ENCODE data around the gene RUSF1. TPM values are rescaled to one million over a fixed set of nuclear protein-coding genes. Genes with fewer than 3 reads are reported as not detected.
A peak's percentile ranks its signal among the peaks of the same experiment; 100 is the strongest.
"Not testable (repeated sequence)": the region's sequence is repeated elsewhere in the genome, so short reads cannot be mapped to it uniquely, and the experiment has no call there.

Gene RUSF1
- total RNA-seq, 3 donors from 2014 or later, result 43.9 to 49.1 (median 45.9) TPM

DNA sequence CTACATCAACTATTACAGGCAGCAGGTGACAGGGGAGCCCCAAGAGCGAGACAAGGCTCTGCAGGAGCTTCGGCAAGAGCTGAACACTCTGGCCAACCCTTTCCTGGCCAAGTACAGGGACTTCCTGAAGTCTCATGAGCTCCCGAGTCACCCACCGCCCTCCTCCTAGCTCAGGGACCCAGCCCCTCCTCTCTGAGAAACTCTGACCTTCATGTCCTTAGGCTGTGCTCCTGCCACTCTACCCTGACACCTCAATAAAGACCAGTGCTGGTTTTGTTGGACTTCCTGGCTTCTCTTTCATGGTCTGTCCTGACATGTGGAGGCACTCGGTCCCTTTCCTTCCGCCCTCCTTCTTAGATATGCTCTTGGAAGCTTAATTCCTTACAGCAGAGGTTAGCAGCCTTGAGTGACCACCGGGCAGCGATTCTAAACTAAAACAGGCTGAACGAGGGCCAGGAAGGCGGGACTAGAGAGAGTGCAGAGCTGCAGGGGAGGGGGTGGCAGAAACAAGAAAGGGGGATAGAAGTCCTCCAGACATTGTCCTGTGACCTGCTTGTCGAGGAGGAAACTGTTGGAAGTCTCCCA is 20.4 kb upstream of the RUSF1 start:
- DNase-seq (no peak), ATAC-seq (no peak)
- H3K9me3 Mint-ChIP-seq, result no peaks in the 10 kb centered on the region
- peak overlapping the region; percentile 16 for H3K4me3 Mint-ChIP-seq
- H3K36me3 Mint-ChIP-seq (ENCODE audit: insufficient read depth), result no peaks in the 10 kb centered on the region
- peaks cover 26% of the 10 kb centered on the region for H3K27me3 Mint-ChIP-seq (ENCODE audit: low read depth)
- H3K4me1 Mint-ChIP-seq (ENCODE audit: low read depth), result peaks cover 16% of the 10 kb centered on the region

DNA sequence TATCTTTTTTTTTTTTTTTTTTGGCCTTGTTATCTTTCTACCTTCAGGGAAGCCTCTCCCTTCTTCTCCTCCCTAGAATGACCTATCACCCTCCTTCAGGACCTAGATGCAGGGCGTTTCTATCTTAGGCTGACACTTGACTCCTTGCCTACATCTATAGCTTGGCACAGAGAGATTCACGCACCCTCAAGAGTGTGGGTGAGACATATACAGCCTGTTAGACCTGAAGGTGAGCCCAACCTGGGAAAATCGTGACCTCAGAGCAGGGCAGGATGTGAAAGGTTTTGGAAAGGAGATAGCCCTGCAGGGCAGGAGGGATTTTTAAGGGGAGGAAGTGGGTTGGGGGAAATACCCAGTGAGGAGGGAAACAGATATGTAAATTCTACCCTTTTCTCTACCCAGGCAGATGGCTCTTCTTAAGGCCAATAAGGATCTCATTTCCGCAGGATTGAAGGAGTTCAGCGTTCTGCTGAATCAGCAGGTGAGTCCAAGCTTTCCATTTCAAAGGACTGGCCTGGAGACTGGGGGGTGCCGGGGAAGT is 19.6 kb upstream of the RUSF1 start, which contains the start of gene AHSP:
Gene AHSP, plus strand, starts transcription at position 167 of the 541 bp plus-strand sequence. Its CDS starts 240 bp downstream, at position 407.
- Mint-ChIP-seq H3K4me1 (ENCODE audit: low read depth) (peaks cover 16% of the 10 kb centered on the region), H3K27me3 (ENCODE audit: low read depth) (peaks cover 22% of the 10 kb centered on the region), H3K36me3 (ENCODE audit: insufficient read depth) (no peaks in the 10 kb centered on the region), H3K9me3 (no peaks in the 10 kb centered on the region), H3K4me3 (no peak within 1 kb of the TSS)
- ATAC-seq, result no peak
- no peak for DNase-seq

DNA sequence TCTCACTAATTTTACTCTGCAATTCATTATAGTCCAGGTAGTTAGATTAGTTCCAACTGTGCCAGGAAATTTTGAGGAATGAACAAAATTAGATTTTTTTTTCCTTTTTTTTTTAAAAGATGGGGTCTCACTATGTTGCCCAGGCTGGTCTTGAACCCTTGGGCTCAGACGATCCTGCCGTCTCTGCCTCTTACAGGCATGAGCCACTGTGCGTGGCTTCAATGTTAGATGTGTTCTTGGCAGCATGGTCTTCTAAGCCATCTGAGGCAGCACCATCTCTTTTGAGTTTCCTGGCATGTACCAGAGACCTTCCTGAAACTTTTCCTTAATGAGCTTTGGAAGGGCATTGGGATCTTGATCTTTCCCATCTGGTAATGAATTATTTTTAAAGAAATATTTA is 16.9 kb upstream of the RUSF1 start:
- Mint-ChIP-seq H3K4me3 (no peak overlapping the region), H3K27me3 (ENCODE audit: low read depth) (peaks cover 19% of the 10 kb centered on the region), H3K36me3 (ENCODE audit: insufficient read depth) (no peaks in the 10 kb centered on the region), H3K9me3 (no peaks in the 10 kb centered on the region), H3K4me1 (ENCODE audit: low read depth) (peaks cover 16% of the 10 kb centered on the region)
- ATAC-seq (no peak), DNase-seq (no peak)

DNA sequence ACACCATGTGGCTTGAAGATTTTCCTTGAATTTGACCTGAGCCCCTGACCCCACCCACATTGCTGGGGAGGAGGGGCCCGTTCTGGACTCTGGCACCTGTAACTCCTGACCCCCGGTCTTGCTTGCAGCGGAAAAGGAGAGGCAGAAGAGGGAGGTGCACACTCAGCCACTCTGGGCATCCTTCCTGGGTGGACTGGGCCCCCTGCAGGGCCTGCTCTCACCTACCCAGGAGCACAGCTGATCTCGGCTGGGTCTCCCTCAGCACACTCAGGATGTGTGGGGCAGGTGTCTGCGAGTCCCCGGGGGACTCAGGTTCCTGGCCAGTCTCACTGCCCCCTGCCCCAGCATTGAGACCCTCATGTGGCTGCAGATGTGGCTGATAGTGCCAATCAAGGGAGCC is 15.6 kb upstream of the RUSF1 start:
- DNase-seq; ATAC-seq; H3K4me3 Mint-ChIP-seq; H3K36me3 Mint-ChIP-seq (ENCODE audit: insufficient read depth); H3K4me1 Mint-ChIP-seq (ENCODE audit: low read depth); H3K9me3 Mint-ChIP-seq: not testable (repeated sequence)
- H3K27me3 Mint-ChIP-seq (ENCODE audit: low read depth), result peaks cover 13% of the 10 kb centered on the region

DNA sequence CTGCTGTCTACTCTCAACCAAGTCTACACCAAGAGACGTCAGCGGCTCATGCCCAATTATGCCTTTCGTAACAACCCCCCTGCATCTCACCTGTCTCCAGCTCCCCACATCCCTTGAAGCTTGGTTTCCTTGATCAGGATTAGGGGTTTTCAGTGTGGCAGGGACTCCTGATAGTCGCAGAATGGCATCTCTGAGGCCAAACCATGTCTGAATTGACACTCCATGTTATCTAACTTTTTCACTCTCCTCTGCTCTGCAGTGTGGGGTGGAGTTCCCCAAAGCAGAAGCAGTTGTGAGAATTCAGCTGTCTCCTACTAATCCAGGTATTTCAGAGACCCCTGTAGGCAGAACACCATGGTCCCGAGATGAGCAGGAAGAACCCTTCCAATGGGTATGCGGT is 13.9 kb upstream of the RUSF1 start:
- Mint-ChIP-seq H3K27me3 (ENCODE audit: low read depth) (peaks cover 2% of the 10 kb centered on the region), H3K4me1 (ENCODE audit: low read depth) (no peaks in the 10 kb centered on the region), H3K36me3 (ENCODE audit: insufficient read depth) (no peaks in the 10 kb centered on the region), H3K4me3 (no peak overlapping the region), H3K9me3 (peaks cover 6% of the 10 kb centered on the region)
- no peak for DNase-seq
- no peak for ATAC-seq

DNA sequence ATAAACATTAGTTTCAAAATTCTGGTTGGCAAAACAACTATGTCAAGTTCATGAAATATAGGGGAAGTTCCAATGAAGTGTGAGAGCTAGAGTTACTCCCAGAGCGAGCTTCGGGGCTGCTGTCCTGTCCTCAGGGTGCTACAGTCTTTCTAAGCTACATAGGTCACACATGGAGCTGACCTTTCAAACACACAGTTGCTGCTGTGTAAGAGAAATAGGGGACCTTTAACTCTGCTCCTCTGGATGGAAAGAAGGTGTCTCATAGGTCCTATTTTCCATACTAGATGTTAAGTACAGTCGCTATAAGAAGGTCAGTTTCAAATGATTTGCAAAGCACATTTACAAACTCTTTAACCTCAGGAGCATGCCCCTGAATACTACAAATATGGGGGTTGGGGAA is 13.2 kb upstream of the RUSF1 start:
- Mint-ChIP-seq H3K4me3 (no peak overlapping the region), H3K27me3 (ENCODE audit: low read depth) (peaks cover 4% of the 10 kb centered on the region), H3K9me3 (peaks cover 10% of the 10 kb centered on the region), H3K4me1 (ENCODE audit: low read depth) (no peaks in the 10 kb centered on the region), H3K36me3 (ENCODE audit: insufficient read depth) (no peaks in the 10 kb centered on the region)
- DNase-seq, result no peak
- no peak for ATAC-seq

DNA sequence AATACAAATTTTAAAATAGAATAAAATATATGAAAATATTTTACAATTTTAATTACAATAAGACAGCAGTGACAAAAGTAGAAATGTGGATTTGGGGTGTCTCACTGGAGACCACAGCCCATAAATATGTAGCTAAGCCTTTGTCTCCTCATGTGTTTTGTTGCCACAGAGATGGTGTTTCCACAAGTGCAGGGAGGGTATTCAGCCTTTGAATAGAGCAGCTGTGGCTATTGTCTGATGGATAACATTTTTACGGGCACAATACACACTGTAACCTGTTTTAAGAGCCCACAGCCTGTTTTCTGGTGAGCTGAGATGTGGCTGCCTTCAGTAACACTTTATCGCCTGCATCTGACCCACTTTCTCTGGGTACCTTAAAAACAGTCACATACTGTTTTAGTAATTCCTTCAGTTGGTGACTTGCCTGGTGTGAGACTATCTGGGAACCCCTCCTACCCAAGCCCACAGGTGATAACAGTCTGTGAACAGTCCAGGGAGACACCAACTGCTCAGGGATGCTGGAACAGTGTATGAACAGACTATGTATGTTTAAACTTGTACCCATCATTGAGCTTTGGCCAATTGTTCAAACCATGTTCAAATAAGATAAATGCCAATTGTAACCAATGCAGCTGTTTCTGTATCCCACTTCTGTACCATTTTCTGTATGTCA is 11.7 kb upstream of the RUSF1 start:
- H3K4me1 Mint-ChIP-seq (ENCODE audit: low read depth), result no peaks in the 10 kb centered on the region
- no peaks in the 10 kb centered on the region for H3K36me3 Mint-ChIP-seq (ENCODE audit: insufficient read depth)
- H3K9me3 Mint-ChIP-seq, result peaks cover 10% of the 10 kb centered on the region
- H3K27me3 Mint-ChIP-seq (ENCODE audit: low read depth), result peaks cover 6% of the 10 kb centered on the region
- H3K4me3 Mint-ChIP-seq, result no peak overlapping the region
- DNase-seq, result no peak
- ATAC-seq, result no peak

DNA sequence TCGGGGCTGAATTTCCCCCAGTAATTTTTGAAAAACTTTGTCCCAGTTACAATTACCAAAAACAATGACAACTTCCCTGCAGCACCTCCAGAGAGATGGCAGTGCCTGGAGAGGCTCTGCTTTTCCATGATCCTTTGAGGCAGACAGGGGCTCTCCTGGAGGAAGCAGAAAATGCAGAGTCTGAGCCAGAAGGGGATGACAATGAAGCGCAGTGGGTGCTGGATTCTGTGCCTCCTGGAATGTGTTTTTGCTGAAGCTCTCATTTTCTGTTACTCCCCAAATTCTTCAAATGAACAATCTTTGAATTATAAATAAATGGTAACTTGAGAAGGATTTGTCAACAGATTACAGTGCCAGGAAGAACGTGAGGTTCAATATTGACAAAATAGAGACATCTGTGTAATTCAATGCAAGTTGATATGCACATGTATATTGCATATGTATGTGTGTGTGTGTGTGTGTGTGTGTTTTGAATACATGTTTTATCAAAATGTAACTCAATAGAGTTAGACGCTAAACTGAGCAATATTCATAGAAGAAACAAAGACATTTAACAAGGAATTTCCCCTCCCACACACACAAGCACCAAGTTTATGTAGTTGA is 9.7 kb upstream of the RUSF1 start:
- peaks cover 6% of the 10 kb centered on the region for H3K27me3 Mint-ChIP-seq (ENCODE audit: low read depth)
- no peaks in the 10 kb centered on the region for H3K4me1 Mint-ChIP-seq (ENCODE audit: low read depth)
- no peaks in the 10 kb centered on the region for H3K36me3 Mint-ChIP-seq (ENCODE audit: insufficient read depth)
- DNase-seq (no peak), ATAC-seq (no peak)
- H3K4me3 Mint-ChIP-seq, result no peak overlapping the region
- peaks cover 10% of the 10 kb centered on the region for H3K9me3 Mint-ChIP-seq

DNA sequence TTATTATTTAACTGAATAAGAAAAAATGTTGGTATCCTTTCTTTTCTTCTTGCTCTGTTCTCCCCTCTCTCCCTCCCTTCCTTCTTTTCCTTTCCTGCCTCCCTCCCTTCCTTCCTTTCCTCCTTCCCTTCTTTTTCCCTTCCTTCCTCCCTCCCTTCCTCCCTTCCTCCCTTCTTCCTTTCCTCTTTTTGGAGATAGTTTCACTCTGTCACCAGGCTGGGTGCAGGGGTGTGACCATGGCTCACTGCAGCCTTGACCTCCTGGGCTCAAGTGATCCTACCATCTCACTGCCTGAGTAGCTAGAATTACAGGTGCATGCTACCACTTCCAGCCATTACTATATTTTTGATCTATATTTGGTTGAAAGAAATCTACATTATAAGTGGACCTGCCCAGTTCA is 5.7 kb upstream of the RUSF1 start:
- peaks cover 4% of the 10 kb centered on the region for H3K27me3 Mint-ChIP-seq (ENCODE audit: low read depth)
- no peaks in the 10 kb centered on the region for H3K36me3 Mint-ChIP-seq (ENCODE audit: insufficient read depth)

DNA sequence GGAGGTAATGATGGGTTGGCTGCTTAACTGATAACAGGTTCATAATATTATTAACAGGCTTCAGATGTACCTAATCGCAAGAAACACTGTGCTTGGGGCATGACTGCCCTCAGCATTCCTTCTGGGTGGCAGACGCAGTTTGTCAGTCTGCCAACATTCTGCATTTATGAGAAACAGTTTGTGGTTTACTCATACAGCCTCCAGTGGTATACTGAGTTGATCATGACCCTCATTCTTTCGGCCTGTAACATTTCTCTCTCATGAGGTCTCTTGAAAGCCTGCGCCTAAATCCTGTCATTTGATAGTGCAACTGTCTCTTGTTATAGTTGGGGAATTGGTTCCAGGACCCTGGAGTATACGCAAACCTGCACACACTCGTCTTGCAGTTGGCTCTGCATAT is 4.9 kb upstream of the RUSF1 start:
- Mint-ChIP-seq H3K9me3 (peaks cover 10% of the 10 kb centered on the region), H3K27me3 (ENCODE audit: low read depth) (peaks cover 4% of the 10 kb centered on the region), H3K36me3 (ENCODE audit: insufficient read depth) (no peaks in the 10 kb centered on the region), H3K4me3 (no peak overlapping the region), H3K4me1 (ENCODE audit: low read depth) (peaks cover 18% of the 10 kb centered on the region)
- DNase-seq, result no peak
- no peak for ATAC-seq

More for the DNA sequence above, 5.7 kb upstream of the RUSF1 start:
- H3K4me1 Mint-ChIP-seq (ENCODE audit: low read depth), result peaks cover 12% of the 10 kb centered on the region
- H3K4me3 Mint-ChIP-seq, result no peak overlapping the region
- ATAC-seq, result no peak
- peaks cover 10% of the 10 kb centered on the region for H3K9me3 Mint-ChIP-seq
- no peak for DNase-seq

DNA sequence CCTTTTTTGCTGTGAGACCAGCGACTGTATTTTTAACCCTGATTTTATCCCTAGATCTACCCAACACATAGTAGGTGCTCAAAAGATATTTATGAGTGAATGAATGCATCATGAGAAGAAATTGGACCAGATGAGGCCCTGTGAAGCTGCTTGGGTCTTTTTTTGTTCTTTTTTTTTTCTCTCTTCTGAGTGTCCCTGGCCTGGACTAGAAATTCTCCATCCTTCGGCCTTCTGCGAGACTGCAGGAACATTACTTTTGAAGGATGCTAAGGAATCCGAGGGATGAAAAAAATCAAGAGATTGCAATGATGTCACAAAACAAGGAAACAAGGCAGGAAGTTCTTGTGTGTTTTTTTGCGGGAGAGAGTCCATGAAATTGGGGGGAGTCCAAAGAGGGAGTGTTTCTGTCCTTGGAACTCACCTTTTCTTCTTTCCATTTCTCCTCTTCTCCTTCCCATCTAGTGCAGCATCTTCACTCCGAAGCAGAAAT is 560 bp upstream of the RUSF1 start:
- H3K9me3 Mint-ChIP-seq, result no peaks in the 10 kb centered on the region
- H3K36me3 Mint-ChIP-seq (ENCODE audit: insufficient read depth), result peaks cover 7% of the 10 kb centered on the region
- DNase-seq (no peak), ATAC-seq (no peak)
- H3K4me3 Mint-ChIP-seq, result peak overlapping the region; percentile 95
- H3K4me1 Mint-ChIP-seq (ENCODE audit: low read depth), result peaks cover 45% of the 10 kb centered on the region
- H3K27me3 Mint-ChIP-seq (ENCODE audit: low read depth), result no peaks in the 10 kb centered on the region

DNA sequence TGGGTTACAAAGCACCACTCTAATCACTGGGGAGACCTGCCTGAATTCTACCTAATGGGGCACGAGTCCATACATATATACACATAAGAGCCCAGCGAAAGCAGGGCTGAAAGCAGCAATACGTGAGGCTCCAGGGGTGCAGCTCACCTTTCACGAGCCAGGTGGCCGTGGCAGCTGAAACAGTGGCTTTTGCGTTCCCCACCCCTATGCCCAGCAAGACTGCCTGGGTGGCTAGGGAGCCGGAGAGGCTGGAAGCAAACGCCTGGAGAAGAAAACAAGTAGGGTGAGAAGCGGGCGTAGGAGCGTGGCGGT is 618 bp downstream of the RUSF1 start:
- H3K27me3 Mint-ChIP-seq (ENCODE audit: low read depth), result no peaks in the 10 kb centered on the region
- H3K36me3 Mint-ChIP-seq (ENCODE audit: insufficient read depth), result peaks cover 7% of the 10 kb centered on the region
- ATAC-seq (peak; percentile 5 to 6), DNase-seq (no peak)
- peak overlapping the region; percentile 95 for H3K4me3 Mint-ChIP-seq
- no peaks in the 10 kb centered on the region for H3K9me3 Mint-ChIP-seq
- peaks cover 45% of the 10 kb centered on the region for H3K4me1 Mint-ChIP-seq (ENCODE audit: low read depth)

DNA sequence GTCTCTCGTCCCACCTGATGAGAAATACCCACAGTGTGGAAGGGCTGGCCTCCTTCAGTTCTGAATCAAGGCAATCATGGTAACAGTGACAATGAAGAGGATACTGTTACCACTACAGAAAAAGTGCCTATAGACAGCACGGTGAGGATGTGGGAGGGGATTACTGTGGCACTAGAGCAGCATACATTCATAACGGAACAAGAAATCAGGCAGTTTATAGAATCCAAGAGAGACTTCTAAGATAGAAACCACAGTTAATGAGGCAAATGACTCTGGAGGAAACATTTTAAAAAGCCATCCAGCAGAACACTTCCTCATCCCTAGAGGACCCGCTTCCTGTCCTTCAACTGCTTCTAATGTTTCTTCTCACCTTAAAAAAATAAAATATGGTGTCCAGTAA is 2.7 kb downstream of the RUSF1 start:
- DNase-seq, result no peak

DNA sequence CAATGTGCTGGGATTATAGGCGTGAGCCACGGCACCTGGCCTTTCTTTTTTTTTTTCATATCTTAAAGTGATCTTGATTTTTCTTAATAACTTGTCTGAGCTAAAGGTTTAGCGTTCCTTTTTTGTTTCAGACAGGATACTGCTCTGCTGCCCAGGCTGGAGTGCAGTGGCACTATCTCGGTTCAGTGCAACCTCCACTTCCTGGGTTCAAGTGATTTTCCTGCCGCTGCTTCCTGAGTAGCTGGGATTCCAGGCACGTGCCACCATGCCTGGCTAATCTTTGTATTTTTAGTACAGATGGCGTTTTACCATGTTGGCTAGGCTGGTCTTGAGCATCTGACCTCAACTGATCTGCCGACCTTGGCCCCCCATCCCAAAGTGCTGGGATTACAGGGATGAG is 4.0 kb downstream of the RUSF1 start:
- H3K36me3 Mint-ChIP-seq (ENCODE audit: insufficient read depth), result peaks cover 9% of the 10 kb centered on the region
- DNase-seq (no peak), ATAC-seq (no peak)
- H3K4me1 Mint-ChIP-seq (ENCODE audit: low read depth), result peaks cover 38% of the 10 kb centered on the region
- H3K9me3 Mint-ChIP-seq, result no peaks in the 10 kb centered on the region
- H3K27me3 Mint-ChIP-seq (ENCODE audit: low read depth), result no peaks in the 10 kb centered on the region
- H3K4me3 Mint-ChIP-seq, result no peak overlapping the region

More for the DNA sequence above, 2.7 kb downstream of the RUSF1 start:
- peak; percentile 44 to 55 for ATAC-seq
- H3K27me3 Mint-ChIP-seq (ENCODE audit: low read depth), result no peaks in the 10 kb centered on the region
- H3K4me1 Mint-ChIP-seq (ENCODE audit: low read depth), result peaks cover 46% of the 10 kb centered on the region
- H3K9me3 Mint-ChIP-seq, result no peaks in the 10 kb centered on the region
- H3K36me3 Mint-ChIP-seq (ENCODE audit: insufficient read depth), result peaks cover 8% of the 10 kb centered on the region
- no peak overlapping the region for H3K4me3 Mint-ChIP-seq

DNA sequence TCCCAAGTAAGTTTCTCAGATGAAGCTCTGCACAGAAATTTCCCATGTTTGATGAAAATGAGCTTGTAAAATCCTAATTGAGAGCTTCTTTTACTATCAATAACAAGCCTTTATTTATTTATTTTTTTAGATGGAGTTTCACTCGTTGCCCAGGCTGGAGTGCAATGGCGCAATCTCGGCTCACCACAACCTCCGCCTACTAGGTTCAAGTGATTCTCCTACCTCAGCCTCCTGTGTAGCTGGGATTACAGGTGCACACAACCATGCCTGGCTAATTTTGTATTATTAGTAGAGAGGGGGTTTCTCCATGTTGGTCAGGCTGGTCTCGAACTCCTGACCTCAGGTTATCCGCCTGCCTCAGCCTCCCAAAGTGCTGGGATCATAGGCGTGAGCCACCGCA is 4.6 kb downstream of the RUSF1 start:
- H3K36me3 Mint-ChIP-seq (ENCODE audit: insufficient read depth), result peaks cover 14% of the 10 kb centered on the region
- not testable (repeated sequence) for DNase-seq; H3K27me3 Mint-ChIP-seq (ENCODE audit: low read depth); H3K4me3 Mint-ChIP-seq; H3K9me3 Mint-ChIP-seq; ATAC-seq
- H3K4me1 Mint-ChIP-seq (ENCODE audit: low read depth), result peaks cover 32% of the 10 kb centered on the region

Measured in activated T-cell treated with anti-CD3 and anti-CD28 coated beads, Interleukin-2, amount 50 U/mL, for 4 hours (primary cell).